NT2/D1 (cell line): Measurements from ENCODE around the gene CAMTA1.

Experiments
- DNase-seq: peaks from one replicate; pipeline ENCODE4 v3.0.0-alpha.2; 2011; ENCODE audit warnings: low read depth, low spot score
- H3K27me3 ChIP-seq: 2 replicates; pipeline ENCODE4 v1.6.0; 2011; ENCODE audit warnings: mild to moderate bottlenecking; ENCODE audit not compliant: insufficient read length, insufficient read depth
- H3K36me3 ChIP-seq: 2 replicates; pipeline ENCODE4 v1.6.1; 2011; ENCODE audit warnings: mild to moderate bottlenecking, low read length, mixed read lengths; ENCODE audit not compliant: insufficient read depth, insufficient read length
- H3K4me1 ChIP-seq: 2 replicates; pipeline ENCODE4 v1.5.1; 2011; ENCODE audit not compliant: insufficient read depth, insufficient read length
- H3K4me3 ChIP-seq: 2 replicates; pipeline ENCODE4 v1.5.1; 2011; ENCODE audit warnings: low read depth; ENCODE audit not compliant: insufficient read length
- H3K9ac ChIP-seq: 2 replicates; pipeline ENCODE4 v1.6.0; 2011; ENCODE audit warnings: low read depth; ENCODE audit not compliant: insufficient read length
- H3K9me3 ChIP-seq: 2 replicates; pipeline ENCODE4 v1.5.1; 2011; ENCODE audit warnings: mild to moderate bottlenecking, low read length; ENCODE audit not compliant: insufficient read depth
- SUZ12 ChIP-seq: IDR thresholded peaks from 2 replicates; pipeline ENCODE4 v1.6.1; 2011; ENCODE audit not compliant: insufficient read length, insufficient read depth; ENCODE audit errors: extremely low read depth
- YY1 ChIP-seq: IDR thresholded peaks from 2 replicates; pipeline ENCODE4 v1.6.1; 2011; ENCODE audit not compliant: insufficient read length, insufficient read depth
- ZNF274 ChIP-seq: IDR thresholded peaks from 2 replicates; pipeline ENCODE4 v1.6.1; 2011; ENCODE audit warnings: mild to moderate bottlenecking, low read depth, low read length

Gene CAMTA1

GRCh38 chr1:7721940-7722669, 936.9 kb downstream of the CAMTA1 start:
- no peak for TF ChIP-seq YY1
- Histone ChIP-seq H3K9ac (no peak overlapping the region), H3K9me3 (no peaks in the 10 kb centered on the region), H3K4me1 (no peaks in the 10 kb centered on the region), H3K27me3 (no peaks in the 10 kb centered on the region), H3K36me3 (peaks cover 4% of the 10 kb centered on the region), H3K4me3 (no peak overlapping the region)
- no peak for DNase-seq

- Histone ChIP-seq H3K27me3 (no peaks in the 10 kb centered on the region), H3K4me3 (no peak overlapping the region), H3K4me1 (no peaks in the 10 kb centered on the region), H3K36me3 (peaks cover 4% of the 10 kb centered on the region), H3K9me3 (no peaks in the 10 kb centered on the region), H3K9ac (no peak overlapping the region)
- TF ChIP-seq SUZ12: no peak
- no peak for TF ChIP-seq ZNF274
- TF ChIP-seq YY1: no peak
- DNase-seq: no peak
Measured at GRCh38 chr1:7722670-7723012, 937.4 kb downstream of the CAMTA1 start.

GRCh38 chr1:7726623-7727022, 941.4 kb downstream of the CAMTA1 start:
- TF ChIP-seq YY1: no peak
- TF ChIP-seq SUZ12: no peak
- TF ChIP-seq ZNF274: no peak
- Histone ChIP-seq H3K9ac (no peak overlapping the region), H3K9me3 (no peaks in the 10 kb centered on the region), H3K27me3 (no peaks in the 10 kb centered on the region), H3K4me1 (peaks cover 3% of the 10 kb centered on the region), H3K36me3 (no peaks in the 10 kb centered on the region), H3K4me3 (no peak overlapping the region)
- DNase-seq: no peak

- Histone ChIP-seq H3K9ac (no peak overlapping the region), H3K27me3 (no peaks in the 10 kb centered on the region), H3K9me3 (no peaks in the 10 kb centered on the region), H3K4me1 (peaks cover 3% of the 10 kb centered on the region), H3K36me3 (peaks cover 4% of the 10 kb centered on the region), H3K4me3 (no peak overlapping the region)
- DNase-seq: no peak
- TF ChIP-seq ZNF274 (no peak), YY1 (no peak), SUZ12 (no peak)
Measured at GRCh38 chr1:7727809-7728471, 942.7 kb downstream of the CAMTA1 start.

- no peak for DNase-seq
- TF ChIP-seq SUZ12 (no peak), YY1 (no peak)
- Histone ChIP-seq H3K9me3 (no peaks in the 10 kb centered on the region), H3K36me3 (peaks cover 4% of the 10 kb centered on the region), H3K4me3 (no peak overlapping the region), H3K9ac (no peak overlapping the region), H3K27me3 (no peaks in the 10 kb centered on the region), H3K4me1 (peaks cover 3% of the 10 kb centered on the region)
Measured at GRCh38 chr1:7729761-7730160, 944.5 kb downstream of the CAMTA1 start.

- Histone ChIP-seq H3K27me3 (no peaks in the 10 kb centered on the region), H3K4me3 (no peak overlapping the region), H3K4me1 (peaks cover 3% of the 10 kb centered on the region), H3K36me3 (peaks cover 19% of the 10 kb centered on the region), H3K9me3 (no peaks in the 10 kb centered on the region), H3K9ac (no peak overlapping the region)
- DNase-seq: no peak
- TF ChIP-seq SUZ12: no peak
Measured at GRCh38 chr1:7732331-7732730, 947.1 kb downstream of the CAMTA1 start.

GRCh38 chr1:7733276-7733675, 948.0 kb downstream of the CAMTA1 start:
- no peak for DNase-seq
- no peaks in the 10 kb centered on the region for H3K27me3 ChIP-seq

More at GRCh38 chr1:7733276-7733675, 948.0 kb downstream of the CAMTA1 start:
- H3K36me3 ChIP-seq: peaks cover 28% of the 10 kb centered on the region
- H3K4me3 ChIP-seq: no peak overlapping the region
- H3K9me3 ChIP-seq: no peaks in the 10 kb centered on the region
- H3K4me1 ChIP-seq: peaks cover under 1% of the 10 kb centered on the region
- TF ChIP-seq ZNF274 (no peak), SUZ12 (no peak), YY1 (no peak)
- H3K9ac ChIP-seq: no peak overlapping the region
